A549 treated with AZD2906 at 1 μM for 4 hours (cell line): ENCODE data around the gene DDT. TPM values are rescaled to one million over a fixed set of nuclear protein-coding genes. Genes with fewer than 3 reads are reported as not detected.

Source experiments
- total RNA-seq: library from RNA; stranded (reverse); fragments of 200-300 nt; extraction: Qiagen RNA extraction; gene quantifications from 5 replicates; pipeline ENCODE4 v1.2.3, GENCODE V29; 2022

DDT gene
- 114 to 185 TPM (median 157 TPM) in 5 replicates for total RNA-seq

DNA sequence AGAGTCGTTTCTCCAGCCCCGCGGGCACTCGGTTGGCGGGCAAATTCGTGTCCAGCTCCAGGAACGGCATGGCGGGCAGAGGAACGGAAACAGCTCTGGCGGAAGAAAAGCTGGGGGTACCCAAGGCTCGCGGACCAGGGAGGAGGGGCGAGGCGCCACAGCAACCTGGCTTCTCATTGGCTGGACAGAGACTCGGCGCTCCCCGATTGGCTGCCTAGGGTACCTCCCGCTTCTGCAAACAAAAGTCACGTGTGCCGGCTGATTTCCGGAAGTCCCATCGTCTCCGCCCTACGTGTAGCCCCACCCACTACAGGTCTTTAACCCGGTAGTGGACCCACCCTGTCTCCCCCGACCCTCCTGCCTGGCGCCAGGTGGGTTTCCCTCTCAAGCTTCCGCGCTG lies at the start of gene DDT:
DDT (minus strand) TSS at position 97 of the 400 bp plus-strand sequence; CDS start at position 70, 27 bp downstream.

DNA sequence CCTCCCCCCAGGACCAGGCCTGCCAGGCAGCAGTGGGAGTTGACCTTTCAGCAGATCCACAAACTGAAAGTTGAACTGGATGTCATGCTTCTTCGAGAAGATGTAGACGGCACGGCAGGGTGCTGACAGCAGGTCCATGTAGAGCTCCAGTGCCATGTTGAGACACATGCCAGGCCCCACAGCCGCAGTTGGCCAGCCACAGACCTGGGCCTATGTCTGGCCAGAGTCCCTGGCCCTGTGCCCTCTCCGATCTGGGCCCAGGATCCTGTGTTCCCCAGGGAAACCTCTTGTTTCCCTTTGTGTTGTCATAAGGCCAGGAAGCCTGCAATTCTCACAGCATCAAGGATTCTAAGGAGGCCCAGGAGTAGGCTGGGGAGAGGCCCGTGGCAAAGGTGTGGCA lies 31.0 kb upstream of the DDT start, which contains the start of gene GSTT4:
GSTT4 (minus strand) TSS at position 253 of the 400 bp plus-strand sequence; CDS start at position 156, 97 bp downstream.

DNA sequence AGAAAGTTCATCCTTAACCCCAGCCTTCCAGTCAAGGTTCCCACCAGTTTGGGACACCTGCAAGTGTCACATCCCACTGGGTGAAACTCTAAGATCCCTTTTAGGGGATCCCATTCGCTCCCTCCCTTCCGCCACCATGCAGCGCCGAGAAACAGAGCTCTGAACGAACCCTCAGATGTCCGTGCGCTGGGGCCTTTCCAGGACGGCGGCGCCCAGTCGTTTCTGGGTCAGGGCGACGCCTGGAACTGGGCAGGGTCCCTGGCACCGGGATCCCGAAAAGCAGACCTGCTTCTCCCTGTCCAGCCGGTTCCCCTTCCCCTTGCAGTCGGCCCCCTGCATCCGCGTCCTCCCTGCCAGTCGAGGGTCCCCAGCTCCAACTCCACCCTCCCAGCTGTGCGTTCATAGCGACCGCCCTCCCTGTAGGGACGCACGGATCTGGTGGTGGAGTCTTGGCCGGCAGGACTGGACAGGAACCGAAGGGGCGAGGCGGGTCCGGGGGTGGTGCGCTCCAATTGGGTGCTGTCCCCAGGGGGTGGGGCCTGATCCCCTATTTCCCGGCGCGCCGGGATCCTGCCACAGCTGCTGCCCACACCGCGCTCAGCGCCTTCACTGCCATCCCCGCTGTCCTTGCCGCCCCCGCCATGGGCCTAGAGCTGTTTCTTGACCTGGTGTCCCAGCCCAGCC lies 5.5 kb upstream of the DDT start, which contains the start of gene GSTT2:
GSTT2 (plus strand) TSS at position 578 of the 684 bp plus-strand sequence.

DNA sequence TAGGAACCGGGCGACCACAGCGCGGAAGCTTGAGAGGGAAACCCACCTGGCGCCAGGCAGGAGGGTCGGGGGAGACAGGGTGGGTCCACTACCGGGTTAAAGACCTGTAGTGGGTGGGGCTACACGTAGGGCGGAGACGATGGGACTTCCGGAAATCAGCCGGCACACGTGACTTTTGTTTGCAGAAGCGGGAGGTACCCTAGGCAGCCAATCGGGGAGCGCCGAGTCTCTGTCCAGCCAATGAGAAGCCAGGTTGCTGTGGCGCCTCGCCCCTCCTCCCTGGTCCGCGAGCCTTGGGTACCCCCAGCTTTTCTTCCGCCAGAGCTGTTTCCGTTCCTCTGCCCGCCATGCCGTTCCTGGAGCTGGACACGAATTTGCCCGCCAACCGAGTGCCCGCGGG lies 7.7 kb downstream of the DDT start, which contains the start of gene DDTL:
DDTL (plus strand) TSS at position 321 of the 400 bp plus-strand sequence; CDS start at position 348, 27 bp downstream.

DNA sequence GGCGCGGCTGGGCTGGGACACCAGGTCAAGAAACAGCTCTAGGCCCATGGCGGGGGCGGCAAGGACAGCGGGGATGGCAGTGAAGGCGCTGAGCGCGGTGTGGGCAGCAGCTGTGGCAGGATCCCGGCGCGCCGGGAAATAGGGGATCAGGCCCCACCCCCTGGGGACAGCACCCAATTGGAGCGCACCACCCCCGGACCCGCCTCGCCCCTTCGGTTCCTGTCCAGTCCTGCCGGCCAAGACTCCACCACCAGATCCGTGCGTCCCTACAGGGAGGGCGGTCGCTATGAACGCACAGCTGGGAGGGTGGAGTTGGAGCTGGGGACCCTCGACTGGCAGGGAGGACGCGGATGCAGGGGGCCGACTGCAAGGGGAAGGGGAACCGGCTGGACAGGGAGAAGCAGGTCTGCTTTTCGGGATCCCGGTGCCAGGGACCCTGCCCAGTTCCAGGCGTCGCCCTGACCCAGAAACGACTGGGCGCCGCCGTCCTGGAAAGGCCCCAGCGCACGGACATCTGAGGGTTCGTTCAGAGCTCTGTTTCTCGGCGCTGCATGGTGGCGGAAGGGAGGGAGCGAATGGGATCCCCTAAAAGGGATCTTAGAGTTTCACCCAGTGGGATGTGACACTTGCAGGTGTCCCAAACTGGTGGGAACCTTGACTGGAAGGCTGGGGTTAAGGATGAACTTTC lies 13.0 kb downstream of the DDT start, which contains the start of gene GSTT2B:
GSTT2B (minus strand) TSS at position 112 of the 688 bp plus-strand sequence; CDS start at position 48, 64 bp downstream.

Other genes with a start within 250 kb of the DDT start
- gene ZNF70, start 223.3 kb downstream of the DDT start, total RNA-seq, result 0.91 to 1.4 TPM (median 1.0 TPM) in 5 replicates
- 0.74 to 1.0 TPM (median 0.77 TPM) in 5 replicates for gene VPREB3, start 220.0 kb downstream of the DDT start, total RNA-seq
- not detected in 5 replicates for gene C22orf15, start 211.5 kb downstream of the DDT start, total RNA-seq
- gene CHCHD10, start 206.5 kb downstream of the DDT start, total RNA-seq, result 78.0 to 199 TPM (median 189 TPM) in 5 replicates
- 0.13 to 0.29 TPM (median 0.18 TPM) in 5 replicates for gene MMP11, start 201.6 kb downstream of the DDT start, total RNA-seq
- 50.3 to 55.9 TPM (median 53.2 TPM) in 5 replicates for gene SMARCB1, start 187.5 kb downstream of the DDT start, total RNA-seq
- 0.42 to 0.74 TPM (median 0.59 TPM) in 5 replicates for gene DERL3, start 135.4 kb downstream of the DDT start, total RNA-seq
- 8.9 to 10.5 TPM (median 9.9 TPM) in 5 replicates for gene SLC2A11, start 116.6 kb downstream of the DDT start, total RNA-seq
- 487 to 986 TPM (median 932 TPM) in 5 replicates for gene MIF, start 80.1 kb downstream of the DDT start, total RNA-seq
- gene GSTT2B, start 13.2 kb downstream of the DDT start, total RNA-seq, result 0.15 to 0.48 TPM (median 0.34 TPM) in 5 replicates
- gene DDTL, start 7.6 kb downstream of the DDT start, total RNA-seq, result 1.3 to 1.8 TPM (median 1.7 TPM) in 5 replicates
- gene GSTT2, start 5.7 kb upstream of the DDT start, total RNA-seq, result 0.27 TPM in 1 of 5 replicates, not detected in the others
- not detected in 5 replicates for gene GSTT4, start 31.0 kb upstream of the DDT start, total RNA-seq
- 28.4 to 38.5 TPM (median 35.0 TPM) in 5 replicates for gene CABIN1, start 36.9 kb upstream of the DDT start, total RNA-seq
- gene SUSD2, start 207.0 kb upstream of the DDT start, total RNA-seq, result 67.6 to 83.6 TPM (median 81.4 TPM) in 5 replicates